Ovary (tissue), 3 donors: Measurements from ENCODE around the gene SRPK3.

Source experiments
- EP300 ChIP-seq: sonication (generic); formaldehyde crosslinking; IDR thresholded peaks from one replicate; pipeline ENCODE4 v1.6.1; 2017; ENCODE audit warnings: antibody characterized with exemption
- POLR2A ChIP-seq: fragments of 450-650 bp; IDR thresholded peaks from one replicate; pipeline ENCODE4 v1.6.1; 2017; ENCODE audit warnings: antibody characterized with exemption, mild to moderate bottlenecking, moderate library complexity
- TF ChIP-seq, protein P1 (sequence below), 3 donors: fragments of 450-650 bp in 2 of 3; fragments of 200-600 bp in 1 of 3; IDR thresholded peaks; one replicate each; pipeline versions ENCODE4 v1.5.1 to v1.8.0; 2016 to 2022; ENCODE audit warnings: antibody characterized with exemption in 3 of 3, mild to moderate bottlenecking in 1 of 3
- donor health status: DM: no; HTN: no; CAD: no.

DNA sequence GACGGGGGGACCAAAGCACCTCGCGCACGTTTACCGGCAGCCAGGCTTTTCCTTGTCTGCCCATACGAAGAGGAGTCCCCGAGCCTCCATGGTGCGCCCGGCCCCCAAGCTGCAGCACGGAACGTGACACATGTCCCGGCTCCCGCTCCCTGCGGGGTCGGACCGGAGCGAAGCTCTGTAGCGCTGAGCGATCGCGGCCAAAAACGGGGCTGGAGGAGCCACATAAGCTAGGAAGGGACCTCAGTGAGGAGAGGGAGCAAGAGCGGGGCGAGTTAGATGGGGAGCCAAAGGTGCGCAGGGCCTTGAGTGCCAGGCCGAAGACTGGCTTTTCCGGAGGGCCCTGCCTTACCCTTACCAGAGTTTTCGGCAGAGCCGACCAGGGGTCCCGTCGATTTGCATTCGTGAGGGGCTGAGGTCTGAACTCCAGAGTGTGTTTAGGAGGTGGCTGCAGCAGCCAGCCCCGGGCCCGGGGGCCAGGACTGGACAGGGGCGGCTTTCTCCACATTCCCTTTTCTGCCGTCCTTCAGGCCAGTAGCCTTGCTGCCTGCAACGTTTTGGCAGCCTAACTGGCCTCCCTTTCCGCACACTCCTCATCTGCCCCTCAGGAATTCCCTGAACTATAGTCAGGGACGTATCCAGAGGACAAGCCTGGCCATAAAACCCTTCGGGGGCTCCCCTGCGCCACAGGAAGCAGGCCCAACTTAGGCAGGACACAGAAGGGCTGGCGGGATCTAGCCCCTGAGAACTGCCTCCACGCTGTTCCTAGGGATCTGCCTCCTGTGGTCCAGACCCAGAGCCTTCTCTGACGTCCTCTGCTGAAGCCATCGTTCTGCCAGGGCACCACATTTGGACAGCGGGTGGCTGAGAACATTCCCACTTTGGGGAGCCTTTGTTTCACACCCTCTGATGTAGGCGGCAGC is 14.3 kb downstream of the SRPK3 start:
- TF ChIP-seq, protein P1, sequence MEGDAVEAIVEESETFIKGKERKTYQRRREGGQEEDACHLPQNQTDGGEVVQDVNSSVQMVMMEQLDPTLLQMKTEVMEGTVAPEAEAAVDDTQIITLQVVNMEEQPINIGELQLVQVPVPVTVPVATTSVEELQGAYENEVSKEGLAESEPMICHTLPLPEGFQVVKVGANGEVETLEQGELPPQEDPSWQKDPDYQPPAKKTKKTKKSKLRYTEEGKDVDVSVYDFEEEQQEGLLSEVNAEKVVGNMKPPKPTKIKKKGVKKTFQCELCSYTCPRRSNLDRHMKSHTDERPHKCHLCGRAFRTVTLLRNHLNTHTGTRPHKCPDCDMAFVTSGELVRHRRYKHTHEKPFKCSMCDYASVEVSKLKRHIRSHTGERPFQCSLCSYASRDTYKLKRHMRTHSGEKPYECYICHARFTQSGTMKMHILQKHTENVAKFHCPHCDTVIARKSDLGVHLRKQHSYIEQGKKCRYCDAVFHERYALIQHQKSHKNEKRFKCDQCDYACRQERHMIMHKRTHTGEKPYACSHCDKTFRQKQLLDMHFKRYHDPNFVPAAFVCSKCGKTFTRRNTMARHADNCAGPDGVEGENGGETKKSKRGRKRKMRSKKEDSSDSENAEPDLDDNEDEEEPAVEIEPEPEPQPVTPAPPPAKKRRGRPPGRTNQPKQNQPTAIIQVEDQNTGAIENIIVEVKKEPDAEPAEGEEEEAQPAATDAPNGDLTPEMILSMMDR (IDR thresholded peaks at IDR 0.05): no peak
- no peak for TF ChIP-seq POLR2A
- TF ChIP-seq EP300: no peak
